GM21528 (cell line): ENCODE results near the gene PRSS33.

ENCODE experiments used
- ATAC-seq: cut with Tn5 transposase; IDR thresholded peaks from one replicate; pipeline ENCODE4 v1.9.1; 2021; ENCODE audit warnings: mild to moderate bottlenecking, moderate library complexity; ENCODE audit not compliant: unreplicated experiment, low FRiP score

Gene PRSS33, protein sequence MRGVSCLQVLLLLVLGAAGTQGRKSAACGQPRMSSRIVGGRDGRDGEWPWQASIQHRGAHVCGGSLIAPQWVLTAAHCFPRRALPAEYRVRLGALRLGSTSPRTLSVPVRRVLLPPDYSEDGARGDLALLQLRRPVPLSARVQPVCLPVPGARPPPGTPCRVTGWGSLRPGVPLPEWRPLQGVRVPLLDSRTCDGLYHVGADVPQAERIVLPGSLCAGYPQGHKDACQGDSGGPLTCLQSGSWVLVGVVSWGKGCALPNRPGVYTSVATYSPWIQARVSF

DNA sequence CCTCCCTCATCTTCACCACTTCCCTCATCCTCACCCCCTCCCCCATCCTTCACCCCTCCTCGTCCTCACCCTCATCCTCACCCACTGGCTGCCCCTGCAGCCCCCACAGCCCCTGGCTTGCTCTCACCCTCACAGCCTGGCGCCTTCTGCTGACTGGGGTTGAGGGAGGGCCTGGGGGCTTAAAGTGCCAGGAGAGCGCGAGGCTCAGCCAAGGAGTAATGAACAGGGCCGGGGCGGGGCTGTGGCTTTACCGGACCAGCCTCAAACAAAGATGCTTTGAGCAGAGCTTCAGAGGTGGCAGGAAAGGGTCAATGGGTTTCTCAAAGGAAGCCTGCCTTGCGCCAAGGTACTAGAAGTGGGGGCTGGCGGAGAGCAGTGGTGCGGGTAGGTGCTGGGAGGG is at the start of gene PRSS33:
Gene PRSS33, minus strand, starts transcription at position 155 of the 400 bp plus-strand sequence. CDS start 1,013 bp downstream, outside the sequence.
- no peak for ATAC-seq

DNA sequence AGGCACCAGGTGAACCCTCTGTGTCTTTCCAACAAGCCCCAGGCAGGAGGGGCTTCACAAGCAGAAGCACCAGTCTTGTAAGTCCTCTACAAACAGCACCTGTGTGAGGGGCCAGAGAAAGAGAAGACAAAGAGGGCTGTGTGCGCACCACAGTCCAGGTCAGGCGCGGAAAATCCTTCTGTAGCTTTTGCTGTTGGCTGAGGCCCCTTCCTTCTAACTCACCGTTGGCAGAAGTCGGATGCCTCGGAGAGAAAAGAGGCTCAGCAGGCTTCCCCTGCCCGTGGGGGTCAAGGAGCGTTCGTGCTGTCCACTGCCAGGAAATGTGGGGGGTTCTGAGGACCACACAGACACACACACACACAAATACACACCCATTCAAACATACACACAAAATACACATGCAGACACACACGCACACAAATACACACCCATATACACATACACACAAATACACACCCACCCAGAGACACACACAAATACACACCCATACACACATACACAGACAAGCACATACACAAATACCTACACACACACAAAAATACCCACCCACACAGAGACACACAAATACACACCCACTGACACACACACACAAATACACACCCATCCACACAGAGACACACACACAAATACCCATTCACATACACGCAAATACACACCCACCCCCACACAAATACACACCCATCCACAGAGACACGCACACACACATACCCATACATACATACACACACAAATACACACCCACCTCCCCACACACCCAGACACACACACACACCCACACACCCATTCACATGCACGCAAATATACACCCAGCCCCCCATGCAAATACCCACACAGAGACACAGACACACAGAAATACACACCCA is 49.5 kb upstream of the PRSS33 start:
- no peak for ATAC-seq

DNA sequence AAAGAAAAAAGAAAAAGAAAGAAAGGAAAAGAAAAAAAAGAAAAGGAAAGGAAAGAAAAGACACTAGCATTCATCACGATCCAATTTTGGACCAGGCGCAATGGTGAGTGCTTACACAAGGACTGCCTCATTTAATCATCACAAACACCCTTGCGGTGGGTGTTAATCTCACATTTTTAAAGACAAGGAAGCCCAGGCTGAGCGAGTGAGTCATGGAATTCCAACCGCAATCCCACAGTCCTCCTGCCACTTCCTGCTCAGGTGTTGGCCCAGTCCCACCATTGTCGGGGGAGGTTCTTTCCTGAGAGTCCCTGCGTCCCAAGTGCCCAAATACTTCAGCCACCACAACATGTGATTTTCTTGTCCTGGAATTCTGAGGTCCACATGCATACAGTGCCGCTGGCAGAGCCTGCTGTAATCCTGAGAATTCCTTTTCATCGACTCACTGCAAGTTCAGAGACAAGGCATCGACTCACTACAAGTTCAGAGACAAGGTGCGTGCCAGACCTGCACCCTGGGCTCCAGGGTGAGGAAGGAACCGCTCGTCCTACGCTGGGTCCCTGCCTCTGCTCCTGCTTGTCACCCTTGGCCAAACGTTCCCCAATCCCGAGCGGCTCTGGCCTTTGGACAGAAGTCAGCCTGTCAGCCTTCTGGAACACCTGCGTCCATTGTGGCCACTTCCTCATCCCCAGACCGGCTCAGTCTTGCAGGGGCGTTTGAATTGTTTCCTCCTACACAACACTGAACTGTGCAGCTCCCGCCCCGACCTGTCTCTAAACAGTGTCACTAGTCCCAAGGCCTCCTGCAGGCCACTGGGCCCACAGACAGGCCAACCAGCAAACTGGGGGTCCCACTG is 48.5 kb upstream of the PRSS33 start:
- ATAC-seq: no peak

DNA sequence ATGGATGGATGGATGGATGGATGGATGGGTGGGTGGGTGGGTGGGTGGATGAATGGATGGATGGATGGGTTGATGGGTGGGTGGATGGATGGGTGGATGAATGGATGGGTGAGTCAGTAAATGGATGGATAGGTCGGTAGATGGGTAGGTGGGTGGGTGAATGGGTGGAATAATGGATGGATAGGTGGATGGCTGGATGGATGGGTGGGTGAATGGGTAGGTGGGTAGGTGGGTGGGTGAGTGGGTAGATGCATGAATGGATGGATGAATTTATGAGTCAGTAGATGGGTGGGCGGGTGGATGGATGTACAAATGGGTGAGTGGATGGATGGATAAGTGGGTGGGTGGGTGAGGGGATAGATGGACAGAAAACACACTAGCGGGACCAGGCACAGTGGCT is 47.6 kb upstream of the PRSS33 start:
- no peak for ATAC-seq

DNA sequence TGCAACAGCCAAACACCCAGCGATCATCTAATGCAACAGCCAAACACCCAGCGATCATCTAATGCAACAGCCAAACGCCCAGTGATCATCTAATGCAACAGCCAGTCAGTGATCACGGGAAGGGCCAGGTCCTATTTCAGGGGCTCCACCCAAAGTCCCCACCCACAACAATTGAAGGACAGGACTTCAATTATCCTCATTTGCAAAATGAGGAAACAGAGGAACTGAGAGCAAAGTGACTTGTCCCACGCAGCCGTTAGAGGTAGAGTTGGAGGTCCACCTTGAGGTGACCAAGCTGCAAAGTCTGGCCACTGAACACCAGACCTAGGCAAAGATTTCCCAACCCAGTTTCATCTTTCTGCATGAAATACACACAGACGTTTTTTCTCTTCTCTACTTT is 46.4 kb upstream of the PRSS33 start:
- ATAC-seq: no peak

DNA sequence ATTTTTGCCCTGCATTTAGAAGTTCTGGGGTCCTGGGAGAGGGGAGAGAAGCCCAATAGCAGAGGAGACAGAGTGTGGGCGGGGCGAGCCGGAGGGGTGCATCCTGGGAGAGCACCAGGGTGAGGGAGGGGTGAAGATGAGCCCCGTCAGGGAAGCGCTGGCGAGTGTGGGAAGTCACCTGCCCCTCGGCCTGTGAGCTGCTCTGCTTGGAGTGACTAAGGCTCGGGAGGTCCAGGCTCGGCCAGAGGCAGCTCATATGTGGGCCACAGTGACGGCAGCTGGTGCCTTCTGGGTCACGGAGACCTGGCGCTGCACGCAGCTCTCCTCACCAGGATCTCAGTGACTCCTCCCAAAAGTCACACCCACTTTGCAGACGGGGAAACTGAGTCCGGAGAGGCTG is 43.8 kb upstream of the PRSS33 start:
- no peak for ATAC-seq

DNA sequence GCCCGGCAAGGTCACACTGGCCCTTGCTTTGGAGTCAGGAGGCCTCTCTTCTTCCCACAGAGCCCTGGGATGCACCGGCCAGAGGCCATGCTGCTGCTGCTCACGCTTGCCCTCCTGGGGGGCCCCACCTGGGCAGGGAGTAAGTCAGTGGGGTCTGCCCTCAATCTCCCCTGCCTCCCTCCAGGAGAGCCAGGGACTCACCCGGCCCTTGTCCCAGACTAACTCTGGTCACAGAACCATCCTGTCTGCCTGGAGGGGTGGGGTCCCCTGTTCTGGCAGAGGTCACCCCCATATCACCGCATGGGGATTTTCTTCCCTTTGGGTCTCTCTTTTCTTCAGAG is 43.0 kb upstream of the PRSS33 start:
- ATAC-seq: no peak

DNA sequence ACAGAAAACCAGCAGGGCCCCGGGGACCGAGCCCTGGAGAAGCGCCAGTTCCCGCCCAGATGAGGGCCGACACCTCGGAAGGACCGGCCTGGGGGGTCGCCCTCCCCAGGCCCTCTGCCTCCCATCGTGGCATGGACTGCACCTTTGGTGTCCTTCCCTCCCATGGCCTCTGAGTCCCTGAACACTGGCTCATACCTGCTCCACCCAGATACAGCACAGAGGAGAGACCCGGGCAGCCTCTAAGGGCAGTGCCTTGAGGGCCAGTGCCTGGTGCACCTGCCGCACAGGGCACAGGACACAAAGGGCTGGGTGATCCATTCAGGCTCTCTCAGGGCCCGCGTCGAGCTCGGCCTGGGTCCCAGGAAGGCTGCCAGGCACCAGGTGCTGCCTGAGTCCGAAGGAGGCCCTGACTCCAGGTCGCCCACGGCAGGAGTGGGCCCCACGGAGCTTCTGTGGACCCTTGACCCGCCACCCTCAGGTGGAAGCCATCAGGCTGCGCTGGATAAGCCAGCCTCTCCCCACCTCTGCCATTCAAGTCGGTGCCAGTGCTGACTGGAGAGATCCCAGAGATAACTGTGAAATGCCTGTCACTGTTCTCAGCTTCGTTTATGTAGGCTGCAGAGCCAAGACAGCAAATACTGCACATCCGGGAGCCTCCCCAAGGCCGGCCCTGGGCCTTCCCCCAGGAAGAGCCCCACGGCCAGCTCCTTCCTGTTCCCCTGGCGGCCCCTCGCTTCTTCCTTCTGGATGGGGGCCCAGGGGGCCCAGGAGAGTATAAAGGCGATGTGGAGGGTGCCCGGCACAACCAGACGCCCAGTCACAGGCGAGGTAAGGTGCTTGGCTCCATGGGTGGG is 42.4 kb upstream of the PRSS33 start, which contains the start of gene ZG16B:
Gene ZG16B, plus strand, starts transcription at position 803 of the 854 bp plus-strand sequence. CDS start 139 bp downstream, outside the sequence.
- no peak for ATAC-seq

DNA sequence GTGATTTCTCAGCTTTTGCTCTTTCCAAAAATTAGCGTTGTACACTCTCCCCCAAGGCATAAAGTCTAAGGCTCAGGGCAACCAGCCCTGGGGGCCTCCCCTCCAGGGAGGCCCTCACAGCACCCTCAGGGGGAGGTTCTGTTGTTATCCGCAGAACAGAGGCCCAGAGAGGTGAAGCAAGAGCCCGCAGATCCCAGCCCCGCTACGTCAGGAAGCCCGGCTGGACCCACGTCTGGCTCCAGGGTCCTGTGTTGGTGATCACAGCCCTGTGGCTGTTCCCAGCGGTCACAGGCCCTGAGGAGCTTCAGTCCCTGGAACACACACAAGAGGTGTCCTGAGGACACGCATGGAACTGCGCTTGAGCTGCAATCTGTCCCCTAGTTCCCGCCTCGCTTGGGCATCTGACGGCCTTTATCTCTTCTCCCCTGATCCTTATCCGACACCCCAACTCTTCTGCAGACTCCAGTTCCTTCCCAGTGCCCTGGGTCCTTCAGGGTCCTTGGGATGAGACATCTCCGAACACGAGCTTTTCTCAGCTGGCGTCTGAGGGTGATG is 41.6 kb upstream of the PRSS33 start:
- no peak for ATAC-seq

DNA sequence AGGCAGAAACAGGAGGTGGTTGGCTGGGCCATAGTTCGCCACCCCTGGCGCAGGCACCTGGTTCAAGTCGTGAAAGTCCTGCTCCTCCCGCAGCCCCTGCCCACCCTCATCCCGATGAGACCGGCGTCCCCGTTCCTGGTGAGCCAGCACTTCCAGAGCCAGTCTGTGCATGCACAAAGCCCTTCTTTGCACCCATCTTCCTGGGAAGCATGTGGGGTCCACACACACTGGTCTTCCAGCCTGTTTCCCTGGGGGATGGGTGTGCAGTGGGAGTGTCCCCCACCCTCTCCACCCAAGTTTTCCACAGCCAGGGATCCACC is 41.1 kb upstream of the PRSS33 start:
- ATAC-seq: no peak

DNA sequence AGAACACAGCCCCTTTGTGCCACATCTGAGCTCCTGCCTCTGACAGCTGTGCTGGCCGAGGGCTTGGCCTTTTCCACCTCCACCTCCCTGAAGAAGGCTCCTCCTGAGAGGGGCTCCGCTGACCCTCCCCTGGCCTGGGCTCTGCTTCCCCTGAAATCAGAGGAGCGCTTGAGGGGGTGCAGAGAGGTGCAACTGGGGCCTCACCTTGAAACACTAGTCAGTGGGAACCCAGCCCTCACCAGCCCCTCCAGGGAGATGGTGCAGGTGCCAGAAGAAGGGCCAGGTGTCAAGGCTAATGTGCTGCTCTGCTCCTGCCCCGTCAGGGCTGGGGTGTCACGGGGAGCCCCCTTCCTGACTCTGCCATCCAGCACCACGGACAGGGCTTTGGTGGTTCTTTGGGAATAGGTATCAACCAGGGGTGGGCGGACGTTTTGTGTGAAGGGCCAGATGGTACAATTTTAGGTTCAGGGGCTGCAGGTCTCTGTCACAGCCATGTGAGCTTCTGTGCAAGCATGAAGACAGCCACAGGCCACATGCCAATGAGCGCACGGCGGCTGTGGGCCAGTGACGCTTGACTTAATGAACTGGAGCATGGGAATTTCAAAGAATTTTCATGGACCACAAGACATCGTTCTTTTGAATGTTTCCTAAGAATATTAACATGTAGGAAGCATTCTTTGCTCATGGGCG is 40.6 kb upstream of the PRSS33 start:
- no peak for ATAC-seq

DNA sequence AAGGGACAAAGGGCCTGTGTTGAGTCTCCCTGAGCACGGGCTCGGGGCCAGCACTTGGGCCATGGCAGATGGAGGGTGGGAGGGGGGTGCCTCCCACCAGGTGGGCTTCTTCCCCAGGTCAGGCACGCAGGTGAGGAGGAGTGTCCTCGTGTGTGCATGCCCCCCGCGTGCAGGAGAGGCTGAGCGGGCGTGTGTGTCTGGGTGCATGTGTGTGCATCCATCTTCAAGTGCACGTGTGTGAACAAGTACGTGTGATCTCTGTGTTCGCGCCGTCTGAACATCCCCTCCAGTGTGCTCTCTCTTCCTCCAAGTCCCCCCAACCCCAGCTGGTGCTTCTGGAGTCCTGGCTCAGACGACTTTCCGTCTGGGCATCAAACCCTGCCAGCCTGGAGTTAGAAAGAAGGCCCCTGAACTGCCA is 40.0 kb upstream of the PRSS33 start:
- ATAC-seq: no peak

DNA sequence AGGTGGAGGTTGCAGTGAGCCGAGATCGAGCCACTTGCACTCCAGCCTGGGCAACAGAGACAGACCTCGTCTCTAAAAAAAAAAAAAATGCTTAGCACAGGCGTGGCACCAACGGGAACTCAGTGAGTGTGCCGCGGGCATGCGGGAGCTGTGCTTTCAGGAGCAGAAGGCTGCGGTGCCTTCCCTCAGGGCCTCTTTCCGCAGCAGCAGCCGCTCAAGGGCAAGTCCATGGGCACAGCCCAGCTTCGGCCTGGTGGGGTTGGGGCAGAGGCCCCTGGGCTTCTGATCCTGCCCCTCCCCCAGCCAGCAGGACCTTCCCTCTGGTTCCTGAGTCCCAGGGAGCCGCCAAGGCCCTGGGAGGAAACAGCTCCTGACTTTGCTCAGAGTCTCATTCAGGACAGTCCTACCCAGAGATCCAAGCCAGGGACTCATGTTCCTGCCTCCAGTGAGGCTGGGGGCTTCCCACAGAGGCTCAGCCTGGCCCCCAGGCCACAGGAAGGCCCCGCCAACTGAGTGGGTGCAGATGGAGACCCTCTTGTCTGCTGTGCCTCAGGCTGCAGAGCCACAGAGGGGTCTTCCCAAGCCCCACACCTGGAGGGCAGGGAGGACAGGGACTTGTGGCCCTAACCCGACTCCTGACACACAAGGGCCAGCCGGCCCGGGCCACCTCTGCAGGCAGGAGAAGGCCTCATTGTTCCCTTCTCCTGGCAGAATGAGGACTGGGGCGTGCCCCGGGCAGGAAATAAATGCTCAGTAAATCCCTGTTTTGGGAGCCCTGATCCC is 39.4 kb upstream of the PRSS33 start:
- ATAC-seq: no peak

DNA sequence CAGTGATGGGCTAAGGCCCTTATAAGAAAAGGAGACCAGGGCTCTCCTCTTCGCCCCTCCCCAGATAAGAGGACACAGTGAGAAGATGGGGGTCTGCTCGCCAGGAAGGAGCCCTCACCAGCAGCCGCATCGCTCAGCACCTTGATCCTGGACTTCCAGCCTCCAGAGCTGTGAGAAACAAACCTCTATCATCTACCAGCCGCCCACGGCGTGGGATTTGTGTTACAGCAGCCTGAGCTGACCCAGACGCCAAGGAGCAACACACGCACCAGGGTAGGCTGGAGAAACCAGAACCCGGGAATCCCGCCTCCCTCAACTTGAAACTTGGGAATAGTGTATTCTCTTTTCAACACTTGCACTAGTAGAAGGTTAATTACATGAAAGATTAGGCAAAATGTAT is 38.5 kb upstream of the PRSS33 start:
- ATAC-seq: no peak

DNA sequence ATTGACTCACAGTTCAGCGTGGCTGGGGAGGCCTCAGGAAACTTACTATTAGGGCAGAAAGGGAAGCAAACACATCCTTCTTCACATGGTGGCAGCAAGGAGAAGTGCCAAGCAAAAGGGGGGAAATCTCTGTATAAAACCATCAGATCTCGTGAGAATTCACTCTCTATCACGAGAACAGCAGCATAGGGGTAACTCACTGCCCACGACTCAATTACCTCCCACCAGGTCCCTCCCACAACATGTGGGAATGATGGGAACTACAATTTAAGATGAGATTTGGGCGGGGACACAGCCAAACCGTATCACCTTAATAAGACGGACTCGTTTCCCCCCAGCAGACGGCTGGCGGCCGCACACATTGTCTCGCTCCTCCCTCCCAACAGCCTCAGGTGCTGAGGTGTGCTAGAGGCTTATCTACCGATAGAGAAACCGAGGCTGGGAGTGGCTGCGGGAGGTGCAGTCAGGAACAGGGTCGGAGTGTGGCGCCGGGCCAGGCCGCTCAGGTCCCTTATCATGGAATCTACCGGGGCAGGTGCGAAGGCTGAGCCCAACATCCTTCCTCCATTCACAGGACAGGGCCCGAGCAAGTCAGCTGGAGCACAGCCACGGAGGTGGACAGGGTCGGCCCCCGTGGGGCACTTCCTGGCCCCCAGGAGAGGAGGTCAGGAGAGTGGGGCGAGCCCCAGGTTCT is 37.8 kb upstream of the PRSS33 start:
- ATAC-seq: no peak

DNA sequence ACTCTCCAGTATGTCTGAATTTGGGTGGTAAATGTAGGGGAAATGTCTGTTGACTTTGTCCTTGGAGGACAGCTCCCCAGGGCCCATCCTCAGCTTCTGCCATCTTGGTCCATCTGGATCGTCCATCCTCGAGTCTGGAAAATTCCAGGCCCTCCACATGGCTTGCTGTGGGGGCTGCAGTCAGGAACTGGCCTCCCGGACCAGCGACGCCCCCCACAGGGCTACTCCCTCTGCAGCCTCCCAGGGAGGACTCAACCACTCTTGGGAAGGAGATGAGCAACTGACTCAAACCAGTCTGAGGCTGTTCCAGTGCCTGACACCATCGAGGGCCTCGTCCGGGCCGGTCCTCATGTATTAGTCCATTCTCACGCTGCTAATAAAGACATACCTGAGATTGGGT is 37.3 kb upstream of the PRSS33 start:
- ATAC-seq: no peak

DNA sequence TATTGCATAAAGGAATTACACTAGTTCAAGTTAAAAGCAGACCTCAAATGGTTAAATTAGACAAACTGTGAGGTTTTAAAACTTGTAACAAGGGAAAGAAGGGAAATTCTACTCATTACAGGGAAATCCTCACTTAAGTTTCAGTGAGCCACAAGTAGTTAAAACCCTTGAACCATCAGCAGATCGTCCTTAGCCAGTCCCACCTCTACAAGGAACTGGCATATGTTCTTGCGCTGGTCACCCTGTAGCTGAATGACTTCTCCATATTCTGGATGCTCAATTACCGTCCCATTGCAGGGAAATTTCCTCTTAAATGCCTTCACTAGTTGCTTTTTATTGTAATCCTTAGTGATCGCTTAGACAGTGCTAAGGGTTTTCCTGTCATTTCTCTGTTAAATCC is 35.1 kb upstream of the PRSS33 start:
- ATAC-seq: no peak

DNA sequence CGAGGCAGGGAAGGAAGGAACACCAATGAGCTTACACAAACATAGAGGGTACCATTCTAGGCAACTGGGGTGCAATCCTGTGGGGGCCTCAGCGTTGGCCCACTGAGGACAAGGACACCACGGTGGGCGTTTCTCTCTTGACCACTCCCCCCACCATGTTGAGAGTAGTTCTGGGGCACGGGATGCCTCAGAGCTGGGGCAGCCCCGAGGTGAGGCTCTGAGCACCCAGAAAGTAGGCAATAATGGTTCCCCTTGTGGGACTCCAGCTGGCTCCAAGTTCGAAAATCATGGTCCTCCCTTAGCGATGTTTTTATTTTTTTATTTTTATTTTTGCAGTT is 34.8 kb upstream of the PRSS33 start:
- ATAC-seq: no peak
